NCI-H82 treated with DMSO at 0.1 percent for 48 hours (cell line): ENCODE results near the gene FARP2.

Source experiments
- DNase-seq: peaks from one replicate; lab custom pipeline; 2025; ENCODE audit not compliant: unreplicated experiment; lab: John Stamatoyannopoulos, UW

Gene FARP2

GRCh38 chr2:241323778-241324177 lies 32.3 kb upstream of the FARP2 start:
- no peak for DNase-seq

GRCh38 chr2:241324775-241325174 lies 31.3 kb upstream of the FARP2 start:
- DNase-seq = no peak

GRCh38 chr2:241325257-241325656 lies 30.8 kb upstream of the FARP2 start:
- DNase-seq = no peak

GRCh38 chr2:241329669-241330615 lies 26.1 kb upstream of the FARP2 start:
- DNase-seq = no peak

GRCh38 chr2:241330616-241330981 lies 25.5 kb upstream of the FARP2 start:
- no peak for DNase-seq

- DNase-seq = no peak
These were observed 21.3 kb upstream of the FARP2 start for GRCh38 chr2:241334813-241335212.

- DNase-seq = no peak
These were observed 16.1 kb upstream of the FARP2 start for GRCh38 chr2:241339839-241340630.

GRCh38 chr2:241340631-241341163 lies 15.4 kb upstream of the FARP2 start:
- DNase-seq = no peak

GRCh38 chr2:241344925-241345651 lies 11.0 kb upstream of the FARP2 start:
- no peak for DNase-seq

- DNase-seq = no peak
These were observed 6.1 kb upstream of the FARP2 start for GRCh38 chr2:241349941-241350340.

- no peak for DNase-seq
These were observed 5.6 kb upstream of the FARP2 start for GRCh38 chr2:241350530-241350877.

GRCh38 chr2:241350878-241351639 lies 5.0 kb upstream of the FARP2 start:
- no peak for DNase-seq

- DNase-seq = no peak
These were observed 4.4 kb upstream of the FARP2 start for GRCh38 chr2:241351640-241352031.

GRCh38 chr2:241352227-241352626 lies 3.9 kb upstream of the FARP2 start:
- no peak for DNase-seq

GRCh38 chr2:241354668-241355658 lies 1.1 kb upstream of the FARP2 start:
- DNase-seq = peak; percentile 43

- no peak for DNase-seq
These were observed 781 bp downstream of the FARP2 start for GRCh38 chr2:241356871-241357260.

GRCh38 chr2:241357531-241357930 lies 1.4 kb downstream of the FARP2 start:
- no peak for DNase-seq

GRCh38 chr2:241358470-241358869 lies 2.4 kb downstream of the FARP2 start:
- DNase-seq = no peak

GRCh38 chr2:241359481-241360045 lies 3.5 kb downstream of the FARP2 start:
- DNase-seq = no peak
